Large intestine (tissue), 3 donors: ENCODE data around the gene NUP133. TPM values are rescaled to one million over a fixed set of nuclear protein-coding genes. Genes with fewer than 3 reads are reported as not detected.
A peak's percentile ranks its signal among the peaks of the same experiment; 100 is the strongest.

ENCODE experiments used
- DNase-seq, 2 donors: peaks; one replicate each; pipeline versions ENCODE4 v3.0.0 to v3.0.0-alpha.2; 2013
- H3K27ac ChIP-seq: one replicate; pipeline ENCODE4 v1.5.1; 2013; ENCODE audit warnings: low read length
- H3K27me3 ChIP-seq: 2 replicates; pipeline ENCODE4 v1.6.1; 2013; ENCODE audit warnings: low read length; ENCODE audit not compliant: control insufficient read depth, insufficient read depth
- H3K36me3 ChIP-seq: 2 replicates; pipeline ENCODE4 v1.6.1; 2013; ENCODE audit warnings: low read length; ENCODE audit not compliant: control insufficient read depth, insufficient read depth
- H3K4me1 ChIP-seq: one replicate; pipeline ENCODE4 v1.6.1; 2013; ENCODE audit warnings: low read length; ENCODE audit not compliant: control insufficient read depth, insufficient read depth
- H3K4me3 ChIP-seq: one replicate; pipeline ENCODE4 v1.5.1; 2013; ENCODE audit warnings: low read length
- H3K9me3 ChIP-seq: one replicate; pipeline ENCODE4 v1.6.1; 2013; ENCODE audit warnings: mild to moderate bottlenecking, low read depth, low read length, moderate library complexity; ENCODE audit not compliant: control insufficient read depth
- WGBS: methylation state at CpG from one replicate; pipeline ENCODE4 v1.1.5; 2013; ENCODE audit warnings: low lambda C conversion rate; ENCODE audit not compliant: insufficient coverage; 5-methylcytosine and 5-hydroxymethylcytosine counted together
- polyA plus RNA-seq: library from polyadenylated mRNA; unstranded; fragments of 120-200 nt; gene quantifications from one replicate; pipeline ENCODE4 v1.2.1, GENCODE V29; 2013

Gene NUP133
- polyA plus RNA-seq, 1 donor, result 29.7 TPM

DNA sequence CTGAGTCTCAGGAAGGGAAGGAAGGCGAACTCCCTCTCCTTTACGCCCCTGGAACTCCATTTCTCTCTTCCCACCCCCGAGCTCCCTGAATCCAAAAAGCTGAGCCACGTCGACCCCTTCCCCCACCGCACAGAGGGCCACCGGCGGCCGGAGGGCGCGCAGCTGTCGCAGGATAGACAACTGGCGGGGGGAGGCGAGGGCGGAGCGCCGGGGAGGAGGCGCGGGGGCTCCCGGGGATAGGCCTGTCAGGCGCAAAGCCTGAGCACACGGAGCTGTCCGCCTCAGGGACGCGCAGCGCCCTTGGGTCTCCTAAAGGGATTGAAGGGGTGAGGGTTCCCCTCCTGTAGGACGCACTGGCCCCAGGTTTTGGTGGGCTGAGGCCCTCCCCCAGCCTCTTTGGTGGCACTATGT, 73.5 kb downstream of the NUP133 start:
- no peak overlapping the region for H3K4me3 ChIP-seq
- H3K9me3 ChIP-seq, result peaks cover 11% of the 10 kb centered on the region
- H3K36me3 ChIP-seq, result peaks cover under 1% of the 10 kb centered on the region
- H3K4me1 ChIP-seq, result peaks cover 11% of the 10 kb centered on the region
- peaks cover 69% of the 10 kb centered on the region for H3K27me3 ChIP-seq
- H3K27ac ChIP-seq, result no peak overlapping the region
- no peak for DNase-seq
- WGBS, result no CpG with 5 or more reads among the region's 27 CpGs

DNA sequence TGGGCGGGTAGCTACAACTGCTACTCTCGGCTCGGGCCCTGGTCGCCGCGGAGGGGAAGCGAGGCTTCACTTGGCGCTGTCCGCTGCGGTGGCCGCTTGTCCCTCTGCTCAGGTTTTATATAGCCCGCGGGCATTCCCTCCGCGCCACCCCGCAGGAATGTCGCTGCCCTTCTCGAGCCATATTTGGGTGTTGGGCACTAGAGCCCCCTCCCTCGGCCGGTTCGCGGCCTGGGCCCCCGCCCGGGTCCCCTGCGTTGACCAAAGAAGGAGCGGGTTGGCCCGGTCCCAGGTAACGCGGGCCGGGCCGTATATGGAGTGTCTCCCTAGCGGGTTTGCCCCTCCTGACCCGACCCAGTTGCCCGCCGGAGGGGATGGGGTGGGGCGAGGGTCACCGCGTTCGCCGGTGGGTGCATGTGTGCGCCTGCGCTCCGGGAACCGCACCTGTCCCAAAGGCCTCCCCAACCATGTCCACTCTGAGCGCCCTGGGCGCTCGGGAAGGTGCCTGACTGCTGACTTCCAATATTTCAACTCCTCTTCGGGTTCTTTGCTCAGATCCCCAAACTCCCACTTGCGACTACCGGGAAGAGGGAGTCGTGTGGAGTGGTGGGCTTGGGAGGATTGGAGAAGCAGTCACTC, 74.0 kb downstream of the NUP133 start, which contains the start of gene ACTA1:
Gene ACTA1 (minus strand): TSS at position 90 of the 636 bp plus-strand sequence. CDS start 979 bp downstream, outside the sequence.
- no peaks in the 10 kb centered on the region for H3K36me3 ChIP-seq
- peaks cover 11% of the 10 kb centered on the region for H3K9me3 ChIP-seq
- no peak for DNase-seq
- H3K4me3 ChIP-seq, result no peak within 1 kb of the TSS
- WGBS, result no CpG with 5 or more reads among the region's 51 CpGs
- peaks cover 73% of the 10 kb centered on the region for H3K27me3 ChIP-seq
- peaks cover 11% of the 10 kb centered on the region for H3K4me1 ChIP-seq
- no peak within 1 kb of the TSS for H3K27ac ChIP-seq

DNA sequence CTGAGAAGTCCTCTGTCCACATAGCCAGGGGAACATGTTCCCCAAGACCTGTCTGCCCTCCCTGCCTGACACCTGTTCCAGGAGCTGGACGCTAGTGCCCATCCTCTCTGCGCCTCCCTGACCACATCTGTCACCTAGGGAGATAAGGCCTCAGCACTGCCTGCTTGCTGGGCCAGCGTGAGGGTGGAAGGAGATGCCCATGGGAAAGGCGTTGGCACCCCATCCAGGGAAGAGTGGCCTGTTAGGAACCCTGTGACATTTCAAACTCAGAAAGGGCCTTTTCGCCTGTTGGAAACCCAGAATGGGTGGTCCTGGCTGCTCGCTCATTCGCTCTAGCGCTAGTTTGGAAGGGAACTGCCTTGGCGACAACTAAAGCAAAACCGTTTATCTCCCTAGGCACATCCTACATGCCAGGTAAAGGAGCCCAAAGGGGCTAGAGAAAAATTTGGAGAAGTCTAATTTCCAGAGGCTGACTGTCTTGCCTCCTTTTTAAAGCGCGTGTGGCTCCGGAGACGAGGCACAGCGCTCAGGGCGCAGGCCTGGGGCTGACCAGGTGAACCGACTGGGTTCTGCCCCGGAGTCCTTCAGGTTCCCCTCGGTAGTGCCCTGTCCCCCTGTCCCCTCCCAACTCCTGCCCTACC, 74.7 kb downstream of the NUP133 start:
- WGBS, result no CpG with 5 or more reads among the region's 19 CpGs
- Histone ChIP-seq H3K36me3 (no peaks in the 10 kb centered on the region), H3K9me3 (peaks cover 11% of the 10 kb centered on the region), H3K27me3 (peaks cover 74% of the 10 kb centered on the region), H3K4me1 (peaks cover 11% of the 10 kb centered on the region), H3K27ac (no peak overlapping the region), H3K4me3 (no peak overlapping the region)
- no peak for DNase-seq

- WGBS, result no CpG with 5 or more reads among the region's 37 CpGs
- H3K4me3 ChIP-seq, result no peak overlapping the region
- no peak for DNase-seq
- peaks cover 75% of the 10 kb centered on the region for H3K27me3 ChIP-seq
- no peak overlapping the region for H3K27ac ChIP-seq
- no peaks in the 10 kb centered on the region for H3K36me3 ChIP-seq
- peaks cover 11% of the 10 kb centered on the region for H3K9me3 ChIP-seq
- peaks cover 11% of the 10 kb centered on the region for H3K4me1 ChIP-seq
Observed at GRCh38 chr1:229432905-229433304, 75.2 kb downstream of the NUP133 start.

DNA sequence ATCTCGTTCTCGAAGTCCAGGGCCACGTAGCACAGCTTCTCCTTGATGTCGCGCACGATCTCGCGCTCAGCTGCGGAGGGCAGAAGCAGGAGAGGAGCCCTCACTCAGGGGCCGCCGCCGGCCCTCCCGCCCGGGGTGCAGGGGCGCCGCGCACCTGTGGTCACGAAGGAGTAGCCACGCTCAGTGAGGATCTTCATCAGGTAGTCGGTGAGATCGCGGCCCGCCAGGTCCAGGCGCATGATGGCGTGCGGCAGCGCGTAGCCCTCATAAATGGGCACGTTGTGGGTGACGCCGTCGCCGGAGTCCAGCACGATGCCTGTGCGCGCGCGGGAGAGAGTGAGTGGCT, 76.1 kb downstream of the NUP133 start:
- Histone ChIP-seq H3K27me3 (peaks cover 83% of the 10 kb centered on the region), H3K4me3 (no peak overlapping the region), H3K4me1 (peaks cover 11% of the 10 kb centered on the region), H3K36me3 (no peaks in the 10 kb centered on the region), H3K9me3 (peaks cover 11% of the 10 kb centered on the region), H3K27ac (no peak overlapping the region)
- no peak for DNase-seq
- WGBS, result no CpG with 5 or more reads among the region's 38 CpGs

DNA sequence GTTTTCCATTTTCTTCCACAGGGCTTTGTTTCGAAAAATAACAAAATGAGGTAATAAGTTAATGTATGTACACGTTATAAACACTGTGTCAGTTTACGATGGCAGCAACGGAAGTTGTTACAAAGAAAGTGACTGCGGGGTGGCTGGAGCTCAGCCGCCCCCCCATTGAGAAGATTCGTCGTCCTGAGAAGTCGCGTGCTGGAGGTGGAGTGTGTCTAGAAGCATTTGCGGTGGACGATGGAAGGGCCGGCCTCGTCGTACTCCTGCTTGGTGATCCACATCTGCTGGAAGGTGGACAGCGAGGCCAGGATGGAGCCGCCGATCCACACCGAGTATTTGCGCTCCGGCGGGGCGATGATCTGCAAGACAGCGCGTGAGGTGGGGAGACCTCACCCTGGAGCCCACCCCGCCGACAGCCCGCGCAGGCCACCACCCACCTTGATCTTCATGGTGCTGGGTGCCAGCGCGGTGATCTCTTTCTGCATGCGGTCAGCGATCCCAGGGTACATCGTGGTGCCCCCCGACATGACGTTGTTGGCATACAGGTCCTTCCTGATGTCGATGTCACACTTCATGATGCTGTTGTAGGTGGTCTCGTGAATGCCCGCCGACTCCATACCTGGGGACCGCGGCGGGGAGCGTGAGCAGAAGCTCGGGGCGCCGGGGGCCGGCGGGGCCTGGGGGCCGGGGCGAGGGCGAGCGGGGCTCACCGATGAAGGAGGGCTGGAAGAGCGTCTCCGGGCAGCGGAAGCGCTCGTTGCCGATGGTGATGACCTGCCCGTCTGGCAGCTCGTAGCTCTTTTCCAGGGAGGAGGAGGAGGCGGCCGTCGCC, 76.6 kb downstream of the NUP133 start:
- Histone ChIP-seq H3K27ac (no peak overlapping the region), H3K9me3 (peaks cover 11% of the 10 kb centered on the region), H3K4me3 (no peak overlapping the region), H3K27me3 (peaks cover 84% of the 10 kb centered on the region), H3K4me1 (peaks cover 11% of the 10 kb centered on the region), H3K36me3 (no peaks in the 10 kb centered on the region)
- no CpG with 5 or more reads among the region's 65 CpGs for WGBS
- DNase-seq, result no peak

DNA sequence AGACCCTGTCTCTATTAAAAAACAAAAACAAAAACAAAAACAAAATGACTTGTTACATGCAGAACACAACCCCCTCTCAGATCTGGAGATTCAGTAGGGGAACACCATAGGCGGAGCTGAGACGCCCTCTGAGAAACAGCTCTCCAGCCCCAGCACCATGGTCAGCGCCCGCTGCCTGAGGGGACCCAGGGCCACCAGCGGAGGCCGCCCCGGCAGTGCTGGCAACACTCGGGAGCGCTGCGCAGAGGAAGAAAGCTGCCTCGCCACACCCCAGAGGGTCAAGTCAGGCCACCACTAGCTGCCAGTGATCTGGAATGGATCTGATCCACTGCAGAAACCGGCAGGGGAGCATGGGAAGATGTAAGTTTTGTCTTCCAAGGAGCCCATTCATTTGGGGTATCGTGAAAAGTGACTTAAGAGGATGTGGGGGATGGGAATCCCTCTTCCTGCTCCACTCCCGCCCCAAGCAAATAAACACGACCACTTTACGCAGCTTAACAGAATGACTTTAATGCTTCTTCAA, 77.3 kb downstream of the NUP133 start:
- WGBS, result 0% methylated on average over 2 of the region's 16 CpGs

DNA sequence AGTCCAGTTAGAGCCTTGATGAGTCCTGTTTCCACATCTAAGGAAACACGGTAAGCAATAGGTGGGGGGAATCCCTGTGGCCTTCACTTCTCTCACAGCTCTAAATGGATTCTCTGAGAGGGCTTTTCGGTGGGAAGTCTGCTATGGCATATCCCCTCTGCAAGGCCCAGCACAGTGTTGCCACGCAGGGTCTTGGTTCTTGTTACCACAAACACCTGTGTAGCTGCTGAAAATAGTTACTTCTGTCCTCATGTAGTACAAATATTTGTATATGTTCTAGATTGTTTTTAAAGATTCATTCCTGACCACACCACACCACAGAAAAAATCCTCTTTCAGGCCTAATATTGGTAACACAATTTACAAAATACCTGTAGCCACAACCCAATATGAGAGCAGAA, 79.9 kb downstream of the NUP133 start:
- no CpG with 5 or more reads among the region's 3 CpGs for WGBS
- H3K36me3 ChIP-seq, result no peaks in the 10 kb centered on the region
- peaks cover 60% of the 10 kb centered on the region for H3K27me3 ChIP-seq
- no peak overlapping the region for H3K27ac ChIP-seq
- no peak overlapping the region for H3K4me3 ChIP-seq
- DNase-seq, result no peak
- peaks cover 11% of the 10 kb centered on the region for H3K4me1 ChIP-seq
- H3K9me3 ChIP-seq, result peaks cover 7% of the 10 kb centered on the region

More for the DNA sequence above, 77.3 kb downstream of the NUP133 start:
- peaks cover 84% of the 10 kb centered on the region for H3K27me3 ChIP-seq
- H3K4me1 ChIP-seq, result peaks cover 11% of the 10 kb centered on the region
- H3K9me3 ChIP-seq, result peaks cover 11% of the 10 kb centered on the region
- DNase-seq, result peak; percentile 54 to 60
- H3K27ac ChIP-seq, result no peak overlapping the region
- H3K36me3 ChIP-seq, result no peaks in the 10 kb centered on the region
- H3K4me3 ChIP-seq, result no peak overlapping the region

DNA sequence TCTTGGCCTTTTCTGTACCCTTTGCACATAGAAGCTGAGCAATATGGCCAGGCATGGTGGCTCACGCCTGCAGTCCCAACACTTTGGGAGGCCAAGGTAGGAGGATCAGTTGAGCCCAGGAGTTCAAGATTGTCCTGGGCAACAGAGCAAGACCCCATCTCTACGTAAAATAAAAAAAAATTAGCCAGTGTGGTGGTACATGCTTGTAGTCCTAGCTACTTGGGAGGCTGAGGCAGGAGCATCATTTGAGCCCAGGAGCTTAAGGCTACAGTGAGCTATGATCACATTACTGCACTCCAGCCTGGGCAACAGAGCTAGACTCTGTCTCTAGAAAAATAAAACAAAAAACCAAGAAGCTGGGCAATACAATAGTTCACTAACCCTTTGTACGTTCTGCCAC, 80.6 kb downstream of the NUP133 start:
- DNase-seq, result no peak
- no peak overlapping the region for H3K27ac ChIP-seq
- peaks cover 11% of the 10 kb centered on the region for H3K4me1 ChIP-seq
- H3K4me3 ChIP-seq, result no peak overlapping the region
- H3K36me3 ChIP-seq, result no peaks in the 10 kb centered on the region
- peaks cover 54% of the 10 kb centered on the region for H3K27me3 ChIP-seq
- H3K9me3 ChIP-seq, result peaks cover 3% of the 10 kb centered on the region
- no CpG with 5 or more reads among the region's 3 CpGs for WGBS

GRCh38 chr1:229425564-229426159, 82.5 kb downstream of the NUP133 start:
- DNase-seq, result no peak
- H3K4me1 ChIP-seq, result peaks cover 2% of the 10 kb centered on the region
- H3K9me3 ChIP-seq, result no peaks in the 10 kb centered on the region
- no peak overlapping the region for H3K4me3 ChIP-seq
- no peak overlapping the region for H3K27ac ChIP-seq
- peaks cover 35% of the 10 kb centered on the region for H3K27me3 ChIP-seq
- WGBS, result no CpG with 5 or more reads among the region's 2 CpGs
- no peaks in the 10 kb centered on the region for H3K36me3 ChIP-seq
